Upper lobe of left lung (tissue), 6 donors: ENCODE data around the gene SPARCL1. TPM values are rescaled to one million over a fixed set of nuclear protein-coding genes. Genes with fewer than 3 reads are reported as not detected.

ENCODE experiments used
- ATAC-seq, 2 donors: fragments of 200-7000 bp; cut with Tn5 transposase; one replicate each; pipeline ENCODE4 v1.9.1; 2022; ENCODE audit warnings: mild to moderate bottlenecking in 2 of 2, moderate library complexity in 2 of 2; ENCODE audit not compliant: low FRiP score in 2 of 2
- DNase-seq, 2 donors: peaks; one replicate each; pipeline ENCODE4 v3.0.0-alpha.2; 2019 to 2020
- H3K27ac ChIP-seq, 4 donors: fragments of 200-600 bp; sonication (generic); one replicate each; pipeline ENCODE4 v1.5.1; 2016 to 2019
- H3K27me3 ChIP-seq, 4 donors: fragments of 200-600 bp; sonication (generic); one replicate each; pipeline ENCODE4 v1.5.1; 2017 to 2019
- H3K36me3 ChIP-seq, 4 donors: fragments of 200-600 bp; sonication (generic); one replicate each; pipeline ENCODE4 v1.5.1; 2016 to 2019
- H3K4me1 ChIP-seq, 4 donors: fragments of 200-600 bp; sonication (generic); one replicate each; pipeline ENCODE4 v1.5.1; 2018 to 2019
- H3K4me3 ChIP-seq, 4 donors: fragments of 200-600 bp; sonication (generic); one replicate each; pipeline ENCODE4 v1.5.1; 2017 to 2019; ENCODE audit warnings: mild to moderate bottlenecking in 2 of 4, moderate library complexity in 1 of 4
- H3K9me3 ChIP-seq, 4 donors: fragments of 200-600 bp; sonication (generic); one replicate each; pipeline ENCODE4 v1.5.1; 2018 to 2019
- CTCF ChIP-seq, 6 experiments: fragments of 450-650 bp in 4 of 6; fragments of 200-600 bp in 2 of 6; sonication (generic) in 2 of 6; IDR thresholded peaks; one replicate each; pipeline ENCODE4 v1.5.1; 2016 to 2019; ENCODE audit warnings: antibody characterized with exemption in 6 of 6
- EP300 ChIP-seq, 4 donors: sonication (generic); formaldehyde crosslinking; IDR thresholded peaks; one replicate each; pipeline ENCODE4 v1.5.1; 2017; ENCODE audit warnings: antibody characterized with exemption in 4 of 4, control low read depth in 2 of 4
- POLR2A ChIP-seq, 4 donors: fragments of 450-650 bp; IDR thresholded peaks; one replicate each; pipeline ENCODE4 v1.5.1; 2016 to 2017; ENCODE audit warnings: antibody characterized with exemption in 4 of 4, mild to moderate bottlenecking in 2 of 4
- POLR2AphosphoS5 ChIP-seq, 2 donors: sonication (generic); formaldehyde crosslinking; IDR thresholded peaks; one replicate each; pipeline ENCODE4 v1.5.1; 2017; ENCODE audit warnings: antibody characterized with exemption in 2 of 2
- WGBS, 2 donors: methylation state at CpG; one replicate each; pipeline ENCODE4 v1.1.5; 2017 to 2018; 5-methylcytosine and 5-hydroxymethylcytosine counted together
- total RNA-seq, 6 donors: library from RNA; depleted of rRNA in 4 of 6; stranded (reverse); fragments of >200 nt in 4 of 6; gene quantifications; one replicate each; pipeline versions ENCODE4 v1.1.0 to v1.2.1, GENCODE V29; 2016 to 2021
- donor health status: DM: no; HTN: no; CAD: no; lungs with moderate emphysema.
- donor health status: DM: no; HTN: yes; CAD: no; lungs with severe emphysema.

The SPARCL1 gene
- total RNA-seq, 6 donors from 2014 or later = 145 to 406 (median 343) TPM

- Histone ChIP-seq H3K9me3 (no peaks in the 10 kb centered on the region), H3K27me3 (no peaks in the 10 kb centered on the region), H3K27ac (no peak overlapping the region), H3K4me1 (no peaks in the 10 kb centered on the region), H3K4me3 (no peak overlapping the region), H3K36me3 (peaks cover 0 to 7% (median 3%) of the 10 kb centered on the region in 4 donors)
- no peak for TF ChIP-seq CTCF (IDR thresholded peaks at IDR 0.05)
- WGBS, 2 donors = 82 to 91% methylated on average over 6 of the region's 6 CpGs
- ATAC-seq = no peak
- DNase-seq = no peak
These were observed 59.8 kb downstream of the SPARCL1 start for GRCh38 chr4:87469390-87469789.

GRCh38 chr4:87465739-87466366 lies 63.3 kb downstream of the SPARCL1 start:
- Histone ChIP-seq H3K36me3 (no peaks in the 10 kb centered on the region), H3K4me1 (no peaks in the 10 kb centered on the region), H3K27ac (no peak overlapping the region), H3K4me3 (no peak overlapping the region), H3K9me3 (no peaks in the 10 kb centered on the region), H3K27me3 (no peaks in the 10 kb centered on the region)
- no peak for DNase-seq
- WGBS, 2 donors = 48 to 59% methylated on average over 7 of the region's 7 CpGs
- TF ChIP-seq EP300 (IDR thresholded peaks at IDR 0.05) = no peak
- no peak for TF ChIP-seq POLR2A (IDR thresholded peaks at IDR 0.05)
- peak; percentile 25 to 66 (median 60) for TF ChIP-seq CTCF (IDR thresholded peaks at IDR 0.05)
- ATAC-seq = peak in 1 of 2 donors; percentile 67

GRCh38 chr4:87462102-87462501 lies 67.1 kb downstream of the SPARCL1 start:
- Histone ChIP-seq H3K27me3 (no peaks in the 10 kb centered on the region), H3K36me3 (peaks cover 2 to 19% (median 6%) of the 10 kb centered on the region in 4 donors), H3K4me3 (no peak overlapping the region), H3K4me1 (no peaks in the 10 kb centered on the region), H3K27ac (peak overlapping the region in 2 of 4 donors; percentile 12 to 40), H3K9me3 (no peaks in the 10 kb centered on the region)
- TF ChIP-seq CTCF (IDR thresholded peaks at IDR 0.05) = no peak
- no peak for TF ChIP-seq POLR2A (IDR thresholded peaks at IDR 0.05)
- no peak for TF ChIP-seq POLR2AphosphoS5 (IDR thresholded peaks at IDR 0.05)
- TF ChIP-seq EP300 (IDR thresholded peaks at IDR 0.05) = no peak
- no peak for DNase-seq
- 74 to 75% methylated on average over 2 of the region's 2 CpGs for WGBS, 2 donors
- ATAC-seq = no peak

GRCh38 chr4:87461281-87461700 lies 67.9 kb downstream of the SPARCL1 start:
- no peaks in the 10 kb centered on the region for H3K27me3 ChIP-seq
- no peak for TF ChIP-seq EP300 (IDR thresholded peaks at IDR 0.05)
- TF ChIP-seq POLR2A (IDR thresholded peaks at IDR 0.05) = no peak
- no peak for TF ChIP-seq CTCF (IDR thresholded peaks at IDR 0.05)
- TF ChIP-seq POLR2AphosphoS5 (IDR thresholded peaks at IDR 0.05) = no peak
- peaks cover 2 to 23% (median 7%) of the 10 kb centered on the region in 4 donors for H3K36me3 ChIP-seq
- H3K27ac ChIP-seq = peak overlapping the region in 1 of 4 donors; percentile 40
- H3K4me1 ChIP-seq = peaks cover 0 to 3% (median under 1%) of the 10 kb centered on the region in 4 donors
- ATAC-seq (no peak), DNase-seq (no peak)
- no peak overlapping the region for H3K4me3 ChIP-seq
- H3K9me3 ChIP-seq = no peaks in the 10 kb centered on the region

GRCh38 chr4:87458913-87459312 lies 70.3 kb downstream of the SPARCL1 start:
- ATAC-seq = no peak
- no peak for TF ChIP-seq CTCF (IDR thresholded peaks at IDR 0.05)
- no peak for TF ChIP-seq POLR2A (IDR thresholded peaks at IDR 0.05)
- no peak for TF ChIP-seq EP300 (IDR thresholded peaks at IDR 0.05)
- TF ChIP-seq POLR2AphosphoS5 (IDR thresholded peaks at IDR 0.05) = no peak
- WGBS, 2 donors = 96 to 99% methylated on average over 4 of the region's 4 CpGs

More at GRCh38 chr4:87458913-87459312, 70.3 kb downstream of the SPARCL1 start:
- no peaks in the 10 kb centered on the region for H3K9me3 ChIP-seq
- H3K4me3 ChIP-seq = no peak overlapping the region
- H3K4me1 ChIP-seq = peaks cover 0 to 5% (median 2%) of the 10 kb centered on the region in 4 donors
- peaks cover 2 to 42% (median 10%) of the 10 kb centered on the region in 4 donors for H3K36me3 ChIP-seq
- DNase-seq = no peak
- H3K27me3 ChIP-seq = no peaks in the 10 kb centered on the region
- H3K27ac ChIP-seq = no peak overlapping the region
